Measurements from ENCODE around the gene C11orf52.
"Not testable (repeated sequence)": the region's sequence is repeated elsewhere in the genome, so short reads cannot be mapped to it uniquely, and the experiment has no call there.

C11orf52 gene, protein sequence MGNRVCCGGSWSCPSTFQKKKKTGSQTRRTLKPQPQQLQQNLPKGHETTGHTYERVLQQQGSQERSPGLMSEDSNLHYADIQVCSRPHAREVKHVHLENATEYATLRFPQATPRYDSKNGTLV

DNA sequence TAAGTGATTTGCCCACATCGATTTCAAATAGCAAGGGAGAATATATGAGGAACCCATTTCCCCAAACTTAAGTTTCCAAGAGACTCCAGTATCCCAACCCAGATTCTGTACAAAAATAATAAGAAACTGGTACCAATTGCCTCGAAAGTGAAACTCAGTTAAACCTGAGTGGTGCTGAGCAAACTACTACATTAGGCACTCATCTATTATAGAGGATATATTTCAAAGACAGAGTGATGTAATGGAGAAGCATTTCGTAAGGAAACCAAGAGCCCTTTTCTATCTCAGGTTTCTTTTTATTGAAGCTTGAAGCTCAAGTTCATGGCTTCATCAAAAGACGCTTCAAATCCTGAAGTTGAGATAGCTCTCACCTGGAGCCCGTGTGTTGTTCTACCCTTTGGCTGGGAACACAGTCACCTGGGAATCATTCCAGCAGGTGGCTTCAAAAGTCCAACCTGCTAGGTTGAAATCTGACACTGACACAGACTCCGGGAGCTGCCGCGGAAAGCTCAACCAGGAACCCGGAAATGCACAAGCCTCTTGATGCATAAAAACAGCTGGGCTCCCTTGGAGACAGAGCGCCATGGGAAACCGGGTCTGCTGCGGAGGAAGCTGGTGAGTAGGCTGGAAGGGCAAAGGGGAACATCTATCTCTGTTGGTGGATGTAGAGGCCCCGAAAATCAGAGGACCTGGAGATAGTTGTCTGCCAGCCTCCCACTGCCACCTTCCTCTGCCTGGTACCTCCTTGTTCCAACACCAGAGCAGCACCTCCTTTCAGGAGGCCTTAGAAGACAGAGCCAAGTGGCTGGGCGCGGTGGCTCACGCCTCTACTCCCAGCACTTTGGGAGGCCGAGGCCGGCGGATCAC, at the start of gene C11orf52:
Gene C11orf52 (plus strand): TSS at position 524 of the 867 bp plus-strand sequence. CDS start 60 bp downstream, at position 584.
- DNase-seq (ENCODE audit: low read depth in 3 of 3) = no peak

DNA sequence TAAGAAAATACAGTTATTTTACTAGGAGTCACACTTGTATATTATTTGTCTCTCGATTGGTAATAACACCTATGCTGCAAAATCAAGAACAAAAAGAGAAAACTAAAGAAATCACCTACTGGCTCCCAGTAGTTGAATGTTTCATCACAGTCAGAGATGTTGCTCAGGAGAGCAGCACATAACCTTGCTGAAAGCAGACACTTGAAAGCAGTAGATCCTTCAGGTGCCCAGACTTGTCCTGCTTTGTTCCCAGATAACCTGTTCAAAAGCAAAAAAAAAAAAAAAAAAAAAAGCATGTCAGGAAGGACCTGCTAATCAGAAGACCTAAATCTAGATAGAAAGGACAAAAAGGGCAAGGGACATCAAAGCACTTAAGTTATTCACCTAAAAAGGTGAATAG, 48.6 kb upstream of the C11orf52 start:
- DNase-seq (ENCODE audit: low read depth in 3 of 3) = no peak

- no peak for DNase-seq (ENCODE audit: low read depth in 3 of 3)
Observed at GRCh38 chr11:111870522-111870885, 48.2 kb upstream of the C11orf52 start.

DNA sequence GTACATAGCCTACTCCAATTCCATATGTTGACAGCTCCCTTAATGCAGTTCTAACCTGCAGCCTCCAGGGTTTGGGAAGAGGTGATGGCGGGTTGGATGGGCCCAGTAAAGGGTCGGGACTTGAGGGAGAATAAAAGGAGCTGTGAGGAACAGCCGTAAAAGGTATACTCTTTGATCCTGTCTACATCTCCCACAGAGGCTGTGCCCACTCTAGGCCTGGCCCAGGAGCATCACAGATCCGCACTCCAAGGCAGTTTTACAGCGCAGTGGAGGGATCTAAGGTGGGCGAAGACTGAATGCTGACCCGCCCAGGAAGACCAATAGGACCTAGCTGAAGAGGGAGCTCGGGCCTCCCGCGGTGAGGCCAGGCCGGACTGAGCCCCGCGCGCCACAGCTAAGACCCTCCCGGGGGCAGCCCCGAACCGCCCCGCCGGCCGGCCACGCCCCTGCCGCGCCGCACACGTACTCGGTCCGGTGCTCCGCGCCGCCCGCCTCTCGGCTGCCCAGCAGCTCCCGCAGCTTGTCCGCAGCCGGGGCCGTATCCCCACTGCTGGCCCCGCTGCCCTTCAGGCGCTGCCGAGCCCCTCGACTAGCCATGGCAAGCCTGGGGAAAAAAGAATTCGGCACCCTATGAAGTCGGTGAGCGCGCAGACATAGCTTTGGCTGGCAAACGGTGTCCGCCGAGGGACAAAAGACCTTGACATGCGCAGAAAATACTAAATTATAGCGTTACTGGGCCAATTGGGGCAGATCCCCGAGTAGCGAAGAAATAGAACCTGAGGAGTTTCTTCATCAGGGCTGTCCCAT, 47.6 kb upstream of the C11orf52 start, which contains the start of gene ALG9:
Gene ALG9 (minus strand): TSS at position 696 of the 807 bp plus-strand sequence. CDS start 99 bp downstream, at position 597.
- peak; percentile 69 to 88 (median 85) for DNase-seq (ENCODE audit: low read depth in 3 of 3)

DNA sequence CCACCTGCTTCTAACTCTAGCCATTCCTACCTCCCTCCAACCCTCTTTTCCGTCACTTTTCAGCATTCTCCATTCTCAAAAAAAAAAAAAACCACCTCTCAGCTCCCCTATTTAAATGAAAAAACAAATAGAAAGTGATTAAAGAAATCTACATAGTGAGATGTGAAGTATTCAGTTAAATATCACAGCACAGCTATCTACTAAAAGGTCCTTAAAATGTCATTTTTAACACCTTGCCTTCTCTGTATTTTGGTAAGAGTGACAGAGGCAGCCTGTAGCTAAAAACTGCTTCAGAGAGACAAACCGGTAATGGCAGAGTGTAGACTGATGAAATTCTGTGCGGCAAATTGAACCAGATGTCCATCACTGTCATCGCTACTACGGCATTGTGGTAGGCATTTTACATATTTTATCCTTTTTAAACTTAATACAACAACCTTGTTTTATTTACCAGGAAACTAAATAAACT, 47.0 kb upstream of the C11orf52 start:
- DNase-seq (ENCODE audit: low read depth in 3 of 3) = no peak

DNA sequence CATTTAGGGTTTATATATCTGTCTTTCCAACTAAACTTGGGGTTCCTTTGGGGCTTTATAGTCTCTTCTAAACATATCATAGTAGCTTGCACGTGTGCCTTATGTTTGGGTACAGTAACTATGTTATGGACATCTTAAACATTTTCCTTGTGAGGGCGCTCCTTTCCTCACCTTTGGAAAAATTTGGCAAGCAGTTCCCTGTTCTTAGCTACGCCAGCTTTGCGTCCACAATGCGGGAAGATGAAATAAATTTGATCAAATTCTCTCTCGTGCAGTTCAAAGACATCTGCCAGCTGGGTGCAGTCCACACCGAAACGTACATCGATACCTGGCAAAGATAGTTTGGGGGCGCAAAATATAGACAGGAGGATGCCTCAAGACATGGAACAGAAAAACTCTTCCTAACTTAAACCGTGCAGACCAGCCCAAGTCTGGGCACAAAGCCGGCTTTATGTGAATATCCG, 40.3 kb upstream of the C11orf52 start:
- DNase-seq (ENCODE audit: low read depth in 3 of 3) = no peak

DNA sequence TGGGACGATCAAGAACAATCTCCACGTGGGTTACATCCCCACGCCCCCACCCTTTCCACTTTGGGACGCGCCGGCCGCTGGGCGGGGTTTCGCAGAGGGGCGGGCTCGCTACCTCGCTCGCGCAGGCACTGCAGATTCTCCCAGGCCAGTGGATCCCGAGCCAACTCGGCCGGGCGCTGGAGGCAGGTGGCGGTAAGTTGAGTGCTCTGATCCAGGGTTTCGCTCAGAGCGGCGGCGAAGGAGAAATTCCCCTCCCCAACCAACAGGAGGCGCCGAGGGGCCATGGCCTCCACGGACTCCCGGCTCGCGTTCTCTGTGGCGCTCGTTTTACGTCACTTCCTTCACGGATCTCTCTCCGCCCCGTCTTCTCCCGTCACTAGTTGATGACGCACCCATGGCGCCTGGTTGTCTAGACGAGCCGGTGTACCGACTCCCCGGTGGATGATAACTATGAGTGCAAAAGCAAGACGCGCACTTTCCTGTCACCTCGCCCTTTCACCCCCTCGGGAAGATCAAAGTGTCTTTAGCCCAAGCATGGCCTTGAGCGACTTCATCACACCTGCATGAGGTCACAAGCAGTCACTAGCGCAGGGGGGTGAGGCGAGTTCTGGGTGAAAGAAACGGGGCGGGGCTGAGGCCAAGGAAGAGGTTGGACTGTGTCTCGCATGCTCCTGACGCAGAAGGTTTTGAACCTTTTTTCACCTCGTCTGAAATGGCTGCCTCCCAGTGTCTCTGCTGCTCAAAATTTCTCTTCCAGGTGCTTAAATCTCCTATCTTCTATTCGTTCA, 39.7 kb upstream of the C11orf52 start, which contains the start of the genes CFAP68 and FDXACB1:
Gene CFAP68 (plus strand): TSS at position 693 of the 788 bp plus-strand sequence. CDS start 20 bp downstream, at position 713.
Gene FDXACB1 (minus strand): TSS at position 317 of the 788 bp plus-strand sequence. CDS start 33 bp downstream, at position 284.
- peak; percentile 88 to 93 (median 90) for DNase-seq (ENCODE audit: low read depth in 3 of 3)

DNA sequence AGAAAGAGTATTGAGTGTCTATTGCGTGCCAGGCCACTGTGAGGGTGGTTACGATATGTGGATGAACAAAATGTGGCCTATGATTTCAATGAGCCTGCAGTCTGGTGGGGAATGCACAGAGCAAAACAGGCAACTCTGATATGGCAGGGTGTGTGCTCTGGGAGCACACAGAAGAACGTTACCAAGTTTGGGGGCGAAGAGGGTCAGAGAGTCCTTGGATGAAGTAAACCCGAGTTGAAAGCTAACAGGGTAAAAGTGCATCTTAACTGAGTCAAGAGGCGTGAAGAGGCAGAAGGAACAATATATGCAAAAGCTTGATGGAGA, 39.1 kb upstream of the C11orf52 start:
- no peak for DNase-seq (ENCODE audit: low read depth in 3 of 3)

DNA sequence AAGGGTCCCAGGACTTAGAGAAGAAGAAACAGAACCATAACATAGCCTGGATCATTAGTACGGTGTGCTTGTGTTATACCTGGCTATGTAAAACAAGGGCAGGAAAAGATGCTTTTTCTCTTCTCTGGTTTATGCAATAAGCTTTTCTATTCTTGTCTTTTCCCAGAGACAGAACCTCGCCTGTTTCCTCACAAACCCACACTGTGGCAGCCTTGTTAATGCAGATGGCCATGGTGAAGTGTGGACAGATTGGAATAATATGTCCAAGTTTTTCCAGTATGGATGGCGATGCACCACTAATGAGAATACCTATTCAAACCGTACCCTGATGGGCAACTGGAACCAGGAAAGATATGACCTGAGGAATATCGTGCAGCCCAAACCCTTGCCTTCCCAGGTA, 36.5 kb upstream of the C11orf52 start:
- no peak for DNase-seq (ENCODE audit: low read depth in 3 of 3)

DNA sequence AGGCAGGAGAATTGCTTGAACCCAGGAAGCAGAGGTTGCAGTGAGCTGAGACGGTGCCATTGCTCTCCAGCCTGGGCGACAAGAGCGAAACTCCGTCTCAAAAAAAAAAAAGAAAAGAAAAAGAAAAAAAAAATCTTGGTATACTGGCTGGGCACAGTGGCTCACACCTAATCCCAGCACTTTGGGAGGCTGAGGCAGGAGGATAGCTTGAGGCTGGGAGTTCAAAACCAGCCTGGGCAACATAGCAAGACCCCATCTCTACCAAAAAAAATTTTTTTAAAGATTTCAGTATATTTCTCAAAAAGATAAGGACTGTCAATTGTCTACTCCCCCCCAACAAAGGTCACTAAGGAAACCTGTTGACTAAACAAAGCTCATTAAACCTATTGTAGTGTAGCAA, 33.7 kb upstream of the C11orf52 start:
- not testable (repeated sequence) for DNase-seq (ENCODE audit: low read depth in 3 of 3)

- no peak for DNase-seq (ENCODE audit: low read depth in 3 of 3)
Observed at GRCh38 chr11:111886032-111886431, 32.7 kb upstream of the C11orf52 start.

- DNase-seq (ENCODE audit: low read depth in 3 of 3) = no peak
Observed at GRCh38 chr11:111886844-111887243, 31.9 kb upstream of the C11orf52 start.

- no peak for DNase-seq (ENCODE audit: low read depth in 3 of 3)
Observed at GRCh38 chr11:111905411-111905810, 13.3 kb upstream of the C11orf52 start.

DNA sequence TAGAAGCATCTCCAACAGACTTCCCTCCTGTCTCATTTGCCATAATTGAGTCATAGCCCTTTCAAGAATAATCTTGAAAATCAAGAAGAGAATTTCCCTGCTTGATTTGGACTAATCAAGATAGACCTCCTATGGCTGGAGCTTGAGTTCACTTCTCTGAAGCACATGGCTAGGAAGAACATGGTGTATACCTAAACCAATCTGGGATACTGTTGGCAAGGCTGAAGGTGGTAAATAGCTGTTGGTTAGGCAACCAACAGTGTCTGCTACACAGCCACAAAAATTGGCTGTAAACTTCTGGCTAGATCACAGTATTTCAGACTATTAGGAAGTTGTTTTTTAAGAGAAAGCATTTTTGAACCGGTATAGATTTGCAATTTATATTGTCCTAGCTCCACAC, 12.0 kb upstream of the C11orf52 start:
- DNase-seq (ENCODE audit: low read depth in 3 of 3) = no peak

GRCh38 chr11:111908639-111909305, 9.9 kb upstream of the C11orf52 start:
- DNase-seq (ENCODE audit: low read depth in 3 of 3) = no peak

DNA sequence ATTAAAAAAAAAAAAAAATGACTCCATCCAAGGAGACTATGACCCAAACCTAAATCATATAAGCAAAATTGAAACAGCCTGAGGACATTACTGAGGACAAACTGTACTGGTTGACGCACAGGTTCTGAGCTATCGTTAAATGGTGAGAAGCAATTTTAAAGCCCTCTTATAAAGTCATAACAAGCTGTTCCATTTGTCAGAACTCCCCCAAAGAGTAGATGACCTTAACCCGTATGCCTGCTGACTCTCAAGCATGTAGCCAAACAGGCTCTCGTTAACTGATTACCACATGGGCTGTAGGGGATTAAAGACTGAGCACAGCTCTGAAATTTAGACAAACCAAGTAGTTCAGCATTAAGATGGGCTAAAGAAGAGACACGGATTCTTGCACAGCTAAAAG, 9.3 kb upstream of the C11orf52 start:
- no peak for DNase-seq (ENCODE audit: low read depth in 3 of 3)

GRCh38 chr11:111910676-111911562, 7.8 kb upstream of the C11orf52 start:
- no peak for DNase-seq (ENCODE audit: low read depth in 3 of 3)

- DNase-seq (ENCODE audit: low read depth in 3 of 3) = no peak
Observed at GRCh38 chr11:111911563-111912401, 6.9 kb upstream of the C11orf52 start, which contains the start of gene CRYAB. TSS of gene CRYAB (minus strand) at chr11:111911770. CDS start at chr11:111911724, 46 bp downstream.

GRCh38 chr11:111912535-111912934, 6.2 kb upstream of the C11orf52 start, which contains the start of gene HSPB2:
TSS of gene HSPB2 (plus strand) at chr11:111912734. CDS start at chr11:111912830, 96 bp downstream.
- DNase-seq (ENCODE audit: low read depth in 3 of 3) = no peak

Data from stimulated activated CD4-positive, alpha-beta T cell treated with anti-CD3 and anti-CD28 coated beads, TNF-alpha, amount 100 ng/mL, for 48 hours (primary cell).